ENCODE results near the gene CAPN9.
"Not testable (repeated sequence)": the region's sequence is repeated elsewhere in the genome, so short reads cannot be mapped to it uniquely, and the experiment has no call there.

CAPN9 gene

GRCh38 chr1:230747127-230747730 is at the start of gene CAPN9:
TSS of gene CAPN9 (plus strand) at chr1:230747388. CDS start at chr1:230747497, 109 bp downstream.
- DNase-seq = no peak

GRCh38 chr1:230698130-230698529 is 49.1 kb upstream of the CAPN9 start:
- no peak for DNase-seq

- not testable (repeated sequence) for DNase-seq
Observed at GRCh38 chr1:230698964-230699363, 48.2 kb upstream of the CAPN9 start.

GRCh38 chr1:230699716-230700115 is 47.5 kb upstream of the CAPN9 start:
- no peak for DNase-seq

GRCh38 chr1:230700132-230700531 is 47.1 kb upstream of the CAPN9 start:
- DNase-seq = no peak

GRCh38 chr1:230701434-230701833 is 45.8 kb upstream of the CAPN9 start:
- no peak for DNase-seq

GRCh38 chr1:230701895-230702768 is 45.1 kb upstream of the CAPN9 start:
- DNase-seq = no peak

GRCh38 chr1:230702934-230703678 is 44.1 kb upstream of the CAPN9 start:
- no peak for DNase-seq

- no peak for DNase-seq
Observed at GRCh38 chr1:230703679-230704385, 43.4 kb upstream of the CAPN9 start.

GRCh38 chr1:230704830-230705229 is 42.4 kb upstream of the CAPN9 start:
- no peak for DNase-seq

- no peak for DNase-seq
Observed at GRCh38 chr1:230705289-230706019, 41.7 kb upstream of the CAPN9 start.

- DNase-seq = no peak
Observed at GRCh38 chr1:230706020-230706699, 41.0 kb upstream of the CAPN9 start.

GRCh38 chr1:230706887-230707731 is 40.1 kb upstream of the CAPN9 start:
- no peak for DNase-seq

- DNase-seq = no peak
Observed at GRCh38 chr1:230707732-230708630, 39.2 kb upstream of the CAPN9 start.

- DNase-seq = no peak
Observed at GRCh38 chr1:230708631-230709580, 38.3 kb upstream of the CAPN9 start.

- no peak for DNase-seq
Observed at GRCh38 chr1:230709619-230710542, 37.3 kb upstream of the CAPN9 start.

- no peak for DNase-seq
Observed at GRCh38 chr1:230710543-230710904, 36.7 kb upstream of the CAPN9 start.
